Measurements from ENCODE around the gene ASPG.

- TF ChIP-seq EZH2 (optimal IDR thresholded peaks at IDR 0.05; ENCODE audit: low read depth, low read length) (no peak), CTCF (IDR thresholded peaks at IDR 0.05; ENCODE audit: low read length) (no peak)
Measured at GRCh38 chr14:104062281-104062680, 23.2 kb upstream of the ASPG start.
